ENCODE data around the gene BUD13.

- TF ChIP-seq EZH2 (IDR thresholded peaks at IDR 0.05; ENCODE audit: low read length), result no peak
- TF ChIP-seq CTCF (optimal IDR thresholded peaks at IDR 0.05 in 1 of 3, IDR thresholded peaks at IDR 0.05 in 1 of 3, conservative IDR thresholded peaks at IDR 0.05 in 1 of 3; ENCODE audit: extremely low read depth in 1 of 3, insufficient read depth in 2 of 3, low read length in 3 of 3), result no peak
Observed at GRCh38 chr11:116724813-116725212, 48.0 kb downstream of the BUD13 start.
